Measurements from ENCODE around the gene MPC1.

Gene MPC1

DNA sequence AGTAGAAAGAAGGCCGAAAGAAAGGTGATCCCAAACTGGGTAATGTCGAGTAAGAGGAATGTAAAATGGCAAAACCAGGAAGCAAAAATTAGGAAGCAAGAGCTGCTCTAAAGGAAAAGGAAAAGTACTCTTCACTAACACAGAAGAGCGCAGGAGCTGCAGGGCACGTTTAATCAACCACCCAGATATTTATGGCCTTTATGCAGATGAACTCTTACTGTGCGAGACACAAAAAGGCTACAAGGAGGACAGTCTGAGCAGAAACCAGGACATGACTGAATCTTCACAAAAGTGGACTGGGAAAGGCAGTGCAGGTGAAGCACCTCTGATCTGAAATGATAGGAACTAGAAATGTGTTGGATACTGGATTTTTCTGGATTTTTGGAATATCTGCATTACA lies 59.3 kb downstream of the MPC1 start:
- no peak for TF ChIP-seq CTCF (IDR thresholded peaks at IDR 0.05; ENCODE audit: low read depth, low read length)
- no peak for DNase-seq (ENCODE audit: extremely low read depth, low read depth)

GRCh38 chr6:166318649-166319600 lies 63.8 kb downstream of the MPC1 start:
- TF ChIP-seq CTCF (IDR thresholded peaks at IDR 0.05; ENCODE audit: low read depth, low read length), result no peak
- no peak for DNase-seq (ENCODE audit: extremely low read depth, low read depth)

DNA sequence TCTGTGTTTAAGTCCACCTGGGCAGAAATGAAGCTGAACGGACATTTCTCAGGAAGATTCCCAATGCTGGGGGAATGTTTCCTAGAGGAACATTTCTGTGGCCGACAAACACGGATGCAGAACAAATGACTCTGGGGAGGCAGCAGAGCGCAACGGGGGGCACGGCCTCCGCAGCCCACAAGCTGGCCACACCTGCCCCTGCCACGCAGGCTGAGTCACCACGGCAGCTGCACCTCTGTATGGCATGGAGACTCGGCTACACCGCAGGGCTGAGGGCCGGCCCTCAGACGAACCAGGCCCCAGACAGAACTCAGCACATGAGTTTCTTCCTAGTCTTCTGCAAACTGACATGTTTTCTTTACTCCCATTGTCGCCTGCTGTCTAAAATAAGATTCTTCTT lies 64.5 kb downstream of the MPC1 start:
- no peak for TF ChIP-seq CTCF (IDR thresholded peaks at IDR 0.05; ENCODE audit: low read depth, low read length)
- no peak for DNase-seq (ENCODE audit: extremely low read depth, low read depth)

DNA sequence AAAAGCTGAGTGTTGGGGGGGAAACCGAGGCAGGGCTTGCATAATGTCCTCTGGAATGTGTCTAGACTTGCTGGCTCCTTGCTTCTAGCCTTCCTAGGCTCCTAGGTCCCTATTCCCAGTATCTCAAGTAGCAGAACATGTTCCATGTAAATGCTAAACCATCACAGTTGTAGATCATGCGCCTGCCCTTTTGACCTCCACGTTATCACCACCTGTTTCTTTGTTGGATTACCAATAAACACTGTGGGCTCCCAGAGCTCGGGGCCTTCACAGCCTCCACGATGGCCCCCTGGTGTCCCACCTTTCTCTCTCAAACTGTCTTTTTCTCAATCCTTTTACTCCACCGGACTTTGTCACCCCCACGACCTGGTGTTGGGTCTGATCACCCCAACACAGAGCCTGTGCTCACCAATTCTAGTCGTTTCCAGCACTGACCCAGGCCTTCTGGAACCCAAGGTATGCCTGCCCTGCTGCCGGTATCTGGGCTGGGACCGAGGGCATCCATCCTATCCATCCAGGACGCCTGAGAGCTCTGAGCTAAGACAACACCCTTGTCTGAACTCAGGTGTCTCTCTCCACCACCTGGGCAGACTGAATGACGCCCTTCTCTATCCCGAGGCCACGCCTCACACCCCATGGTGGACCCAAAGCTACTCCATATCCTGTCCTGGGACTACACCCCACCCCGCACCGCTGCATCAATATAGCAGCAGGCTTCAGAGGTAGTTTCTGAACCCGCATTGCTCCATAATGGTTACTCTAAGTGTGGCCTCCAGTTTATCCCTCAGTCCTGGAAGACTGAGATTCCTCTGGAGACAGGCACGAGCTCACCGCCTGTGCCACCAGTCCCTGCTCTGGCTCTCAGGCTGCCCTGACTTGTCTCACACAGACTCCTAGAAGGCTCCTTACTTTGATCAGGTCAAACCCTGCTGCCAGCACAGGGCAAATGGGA lies 65.2 kb downstream of the MPC1 start:
- no peak for TF ChIP-seq CTCF (IDR thresholded peaks at IDR 0.05; ENCODE audit: low read depth, low read length)
- DNase-seq (ENCODE audit: extremely low read depth, low read depth), result no peak

DNA sequence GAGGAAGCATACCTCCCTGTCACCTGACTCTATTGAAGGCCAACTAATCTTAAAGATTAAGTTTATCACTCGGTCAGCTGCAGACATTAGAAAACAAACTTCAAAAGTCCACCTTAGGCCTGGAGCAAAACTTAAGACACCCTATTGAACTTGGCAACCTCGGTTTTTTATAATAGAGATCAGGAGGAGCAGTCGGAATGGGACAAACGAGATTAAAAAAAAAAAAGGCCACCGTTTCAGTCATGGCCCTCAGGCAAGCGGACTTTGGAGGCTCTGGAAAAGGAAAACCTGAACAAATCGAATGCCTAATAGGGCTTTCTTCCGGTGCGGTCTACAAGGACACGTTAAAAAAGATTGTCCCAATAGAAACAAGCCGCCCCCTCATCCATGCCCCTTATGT lies 67.3 kb downstream of the MPC1 start:
- no peak for TF ChIP-seq CTCF (IDR thresholded peaks at IDR 0.05; ENCODE audit: low read depth, low read length)
- DNase-seq (ENCODE audit: extremely low read depth, low read depth), result no peak
